Measurements from ENCODE around the gene SLC26A4. TPM values are rescaled to one million over a fixed set of nuclear protein-coding genes. Genes with fewer than 3 reads are reported as not detected.
A peak's percentile ranks its signal among the peaks of the same experiment; 100 is the strongest.

SLC26A4 gene
- total RNA-seq, 1 experiment from 2014 or later: 0.88 TPM

- DNase-seq (ENCODE audit: low read depth): no peak
- in situ Hi-C loops (cut with HindIII; ENCODE audit: low pct_unique_long_range_greater_than_20kb, low sequenced_read_pairs): no loop called here
Measured at GRCh38 chr7:107723255-107723654, 62.6 kb downstream of the SLC26A4 start.

- in situ Hi-C loops (cut with HindIII; ENCODE audit: low pct_unique_long_range_greater_than_20kb, low sequenced_read_pairs): no loop called here
- peak; percentile 31 for DNase-seq (ENCODE audit: low read depth)
Measured at GRCh38 chr7:107725138-107725740, 64.6 kb downstream of the SLC26A4 start.

DNA sequence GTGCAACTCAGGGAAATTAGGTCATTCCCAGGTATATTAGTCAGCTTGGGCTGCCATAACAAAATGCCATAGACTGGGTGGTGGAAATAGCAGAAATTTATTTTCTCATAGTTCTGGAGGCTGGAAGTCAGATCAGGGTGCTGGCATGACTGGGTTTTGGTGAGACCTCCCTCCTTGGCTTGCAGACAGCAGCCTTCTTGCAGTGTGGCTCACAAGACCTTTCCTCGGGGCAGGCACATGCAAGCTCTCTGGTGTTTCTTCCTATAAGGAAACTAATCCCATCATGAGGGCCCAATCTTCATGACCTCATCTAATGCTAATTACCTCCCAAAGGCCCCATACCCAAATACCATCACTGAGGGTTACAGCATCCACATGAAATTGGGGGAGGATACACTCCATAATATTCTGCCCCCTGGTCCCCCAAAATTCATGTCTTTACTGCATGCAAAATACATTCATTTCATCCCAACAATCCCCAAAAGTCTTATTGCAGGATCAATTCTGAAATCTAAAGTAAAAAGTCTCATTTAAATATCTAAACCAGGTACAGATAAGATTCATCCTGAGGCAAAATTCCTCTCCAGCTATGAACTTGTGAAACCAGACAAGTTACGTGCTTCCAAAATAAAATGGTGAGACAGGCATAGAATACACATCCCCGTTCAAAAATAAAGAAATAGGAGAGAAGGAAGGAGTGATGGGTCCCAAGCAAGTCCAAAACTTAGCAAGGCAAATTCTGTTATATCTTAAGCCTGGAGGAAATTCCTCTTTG is 65.9 kb downstream of the SLC26A4 start:
- DNase-seq (ENCODE audit: low read depth): no peak
- in situ Hi-C loops (cut with HindIII; ENCODE audit: low pct_unique_long_range_greater_than_20kb, low sequenced_read_pairs): no loop called here

GRCh38 chr7:107728276-107728675 is 67.6 kb downstream of the SLC26A4 start:
- in situ Hi-C loops (cut with HindIII; ENCODE audit: low pct_unique_long_range_greater_than_20kb, low sequenced_read_pairs): no loop called here
- no peak for DNase-seq (ENCODE audit: low read depth)

GRCh38 chr7:107742678-107743566 is 82.3 kb downstream of the SLC26A4 start:
- in situ Hi-C loops (cut with HindIII; ENCODE audit: low pct_unique_long_range_greater_than_20kb, low sequenced_read_pairs): no loop called here
- no peak for DNase-seq (ENCODE audit: low read depth)

DNA sequence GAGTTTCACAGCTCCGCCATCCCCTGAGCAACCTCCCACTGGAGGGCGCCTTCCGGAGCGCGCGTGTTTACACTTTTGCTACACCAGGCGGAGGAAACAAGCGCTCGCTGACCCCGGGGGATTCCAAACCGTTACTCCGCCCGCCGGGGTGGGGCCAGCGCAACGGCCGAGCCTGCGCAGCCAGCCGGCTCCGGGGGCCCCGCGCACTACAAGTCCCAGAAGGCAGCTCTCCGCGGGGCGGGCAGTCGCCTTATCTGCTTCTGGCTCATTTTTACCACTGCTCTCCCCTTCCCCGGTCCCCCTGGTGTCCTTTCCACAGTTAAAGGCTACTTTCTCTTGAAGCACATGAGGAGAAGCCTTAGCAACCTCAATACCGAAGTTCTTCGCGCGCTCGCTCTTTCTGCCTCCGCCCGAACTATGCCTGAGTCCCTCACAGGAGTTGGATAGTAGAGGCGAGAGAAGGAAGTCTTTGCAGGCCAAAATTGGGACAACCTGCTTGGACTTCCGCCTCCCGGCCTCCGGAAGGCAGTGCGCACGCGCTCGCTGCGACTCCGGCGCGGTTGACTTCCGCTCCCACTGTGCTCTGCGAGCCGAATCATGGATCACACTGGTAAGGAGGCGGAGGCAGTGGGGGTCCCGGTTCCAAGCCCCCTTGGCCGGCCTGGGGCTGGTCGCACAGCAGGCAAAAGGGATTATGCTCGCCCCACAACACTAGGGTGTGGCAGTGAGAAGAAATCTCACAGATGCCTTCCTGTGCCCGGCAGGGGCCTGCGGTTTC is 83.1 kb downstream of the SLC26A4 start, which contains the start of gene CBLL1:
Gene CBLL1 (plus strand): TSS at position 576 of the 778 bp plus-strand sequence. CDS start 22 bp downstream, at position 598.
- DNase-seq (ENCODE audit: low read depth): peak; percentile 96

DNA sequence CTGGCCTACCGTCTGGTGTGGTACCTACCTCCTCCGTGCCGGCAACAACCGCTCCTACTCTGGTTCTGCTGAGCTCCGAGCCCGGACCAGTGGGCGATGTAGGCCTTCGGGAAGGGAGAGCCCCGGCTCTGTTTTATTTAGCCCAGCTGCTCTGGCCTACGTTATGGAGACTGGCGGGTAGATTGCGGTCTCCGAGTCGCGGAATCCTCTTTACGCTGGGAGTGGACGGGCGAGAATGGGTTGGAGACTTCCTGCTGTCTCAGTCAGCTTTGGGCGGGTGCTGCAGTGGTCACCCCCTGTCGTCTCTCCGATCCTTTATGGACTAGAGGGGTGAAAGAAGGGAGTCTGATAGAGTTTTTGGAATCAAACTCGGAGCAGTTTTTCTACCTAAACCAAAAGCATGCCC is 83.7 kb downstream of the SLC26A4 start:
- no peak for DNase-seq (ENCODE audit: low read depth)
- in situ Hi-C loops (cut with HindIII; ENCODE audit: low pct_unique_long_range_greater_than_20kb, low sequenced_read_pairs): no loop called here

More for the DNA sequence above, 83.1 kb downstream of the SLC26A4 start, which contains the start of gene CBLL1:
- in situ Hi-C loops (cut with HindIII; ENCODE audit: low pct_unique_long_range_greater_than_20kb, low sequenced_read_pairs): no loop called here

- no peak for DNase-seq (ENCODE audit: low read depth)
- in situ Hi-C loops (cut with HindIII; ENCODE audit: low pct_unique_long_range_greater_than_20kb, low sequenced_read_pairs): no loop called here
Measured at GRCh38 chr7:107746006-107746405, 85.4 kb downstream of the SLC26A4 start.

DNA sequence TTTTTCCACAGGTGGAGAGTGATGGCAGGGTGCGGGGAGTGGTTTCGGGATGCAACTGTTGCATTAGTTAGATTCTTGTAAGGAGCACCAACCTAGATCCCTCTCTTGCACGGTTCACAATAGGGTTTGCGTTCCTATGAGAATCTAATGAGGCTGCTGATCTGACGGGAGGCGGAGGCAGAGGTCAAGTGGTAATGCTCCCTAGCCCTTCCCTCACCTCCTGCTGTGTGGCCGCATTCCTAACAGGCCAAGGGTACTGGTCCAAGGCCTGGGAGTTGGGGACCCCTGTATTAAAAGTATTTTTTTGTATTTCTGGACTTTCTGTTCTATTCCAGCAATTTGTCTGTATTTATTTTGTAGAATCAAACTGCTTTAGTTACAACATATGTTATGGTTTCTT is 90.5 kb downstream of the SLC26A4 start:
- no peak for DNase-seq (ENCODE audit: low read depth)
- in situ Hi-C loops (cut with HindIII; ENCODE audit: low pct_unique_long_range_greater_than_20kb, low sequenced_read_pairs): no loop called here

DNA sequence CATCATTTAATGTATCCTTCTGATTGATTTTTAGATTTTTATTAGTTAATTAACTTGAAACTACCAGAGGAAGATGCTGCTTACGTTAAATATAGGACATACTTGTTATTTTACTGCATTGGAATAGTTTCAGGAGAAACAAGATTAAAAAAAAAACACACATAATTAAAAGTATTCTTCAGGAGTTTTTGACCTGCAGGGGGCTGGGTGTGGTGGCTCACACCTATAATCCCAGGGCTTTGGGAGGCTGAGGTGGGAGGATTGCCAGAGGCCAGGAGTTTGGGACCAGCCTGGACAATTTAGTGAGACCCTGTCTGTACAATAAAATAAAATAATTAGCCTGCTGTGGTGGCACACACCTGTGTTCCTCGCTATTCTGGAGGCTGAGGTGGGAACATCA is 94.0 kb downstream of the SLC26A4 start:
- in situ Hi-C loops (cut with HindIII; ENCODE audit: low pct_unique_long_range_greater_than_20kb, low sequenced_read_pairs): no loop called here
- DNase-seq (ENCODE audit: low read depth): no peak

DNA sequence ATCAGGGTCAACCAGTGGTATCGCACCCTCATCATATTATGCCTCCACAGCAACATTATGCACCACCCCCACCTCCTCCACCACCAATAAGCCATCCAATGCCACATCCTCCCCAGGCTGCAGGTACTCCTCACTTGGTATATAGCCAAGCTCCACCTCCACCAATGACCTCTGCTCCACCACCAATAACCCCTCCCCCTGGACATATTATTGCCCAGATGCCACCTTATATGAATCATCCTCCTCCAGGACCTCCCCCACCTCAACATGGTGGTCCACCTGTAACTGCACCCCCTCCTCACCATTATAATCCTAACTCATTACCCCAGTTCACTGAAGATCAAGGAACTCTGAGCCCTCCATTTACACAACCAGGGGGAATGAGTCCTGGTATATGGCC is 98.0 kb downstream of the SLC26A4 start:
- in situ Hi-C loops (cut with HindIII; ENCODE audit: low pct_unique_long_range_greater_than_20kb, low sequenced_read_pairs): no loop called here
- no peak for DNase-seq (ENCODE audit: low read depth)

DNA sequence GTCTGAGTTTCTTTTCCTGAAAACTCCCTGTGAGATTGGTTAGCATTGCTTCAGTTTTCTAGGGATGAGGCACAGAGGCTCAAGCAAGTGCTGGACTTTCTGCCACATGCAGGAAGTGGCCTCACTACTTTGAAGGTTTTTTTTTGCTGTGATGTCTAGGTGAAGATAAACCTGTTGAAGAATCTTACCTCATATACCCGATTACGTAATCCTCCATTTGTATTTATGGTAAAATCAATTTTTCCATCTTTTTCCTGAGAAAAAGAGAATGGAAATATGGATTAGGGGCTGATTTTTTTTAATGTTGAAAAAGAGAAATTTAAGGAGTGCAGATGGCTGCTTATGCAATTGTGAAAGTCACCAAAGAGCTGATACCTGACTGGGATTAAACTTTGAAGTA is 106.8 kb downstream of the SLC26A4 start:
- no peak for DNase-seq (ENCODE audit: low read depth)
- in situ Hi-C loops (cut with HindIII; ENCODE audit: low pct_unique_long_range_greater_than_20kb, low sequenced_read_pairs): no loop called here

Other genes with a start within 250 kb of the SLC26A4 start
- gene GPR22, start 190.8 kb upstream of the SLC26A4 start, total RNA-seq (2014; rRNA removed; shearing (Covaris generic); ENCODE audit: low replicate concordance): not detected in 2 replicates
- 38.5 and 43.3 TPM in 2 replicates for gene COG5, start 96.9 kb upstream of the SLC26A4 start, total RNA-seq (2014; rRNA removed; shearing (Covaris generic); ENCODE audit: low replicate concordance)
- 13.1 and 26.4 TPM in 2 replicates for gene DUS4L, start 96.9 kb upstream of the SLC26A4 start, total RNA-seq (2014; rRNA removed; shearing (Covaris generic); ENCODE audit: low replicate concordance)
- gene BCAP29, start 80.6 kb upstream of the SLC26A4 start, total RNA-seq (2014; rRNA removed; shearing (Covaris generic); ENCODE audit: low replicate concordance): 16.7 and 29.8 TPM in 2 replicates
- 12.2 and 22.7 TPM in 2 replicates for gene CBLL1, start 83.3 kb downstream of the SLC26A4 start, total RNA-seq (2014; rRNA removed; shearing (Covaris generic); ENCODE audit: low replicate concordance)
- not detected in 2 replicates for gene SLC26A3, start 142.4 kb downstream of the SLC26A4 start, total RNA-seq (2014; rRNA removed; shearing (Covaris generic); ENCODE audit: low replicate concordance)
- 8.1 and 35.6 TPM in 2 replicates for gene DLD, start 230.4 kb downstream of the SLC26A4 start, total RNA-seq (2014; rRNA removed; shearing (Covaris generic); ENCODE audit: low replicate concordance)

All from Caki2 (cell line).